Uterus (tissue), 2 donors: ENCODE measurements around the gene DBF4.

Source experiments
- POLR2A ChIP-seq, 2 donors: fragments of 450-650 bp; IDR thresholded peaks; one replicate each; pipeline ENCODE4 v1.6.1; 2016; ENCODE audit warnings: antibody characterized with exemption in 2 of 2, mild to moderate bottlenecking in 1 of 2, moderate library complexity in 1 of 2
- TF ChIP-seq, protein P1 (sequence below), 4 experiments: fragments of 200-600 bp in 2 of 4; fragments of 450-650 bp in 2 of 4; sonication (generic) in 2 of 4; IDR thresholded peaks; one replicate each; pipeline ENCODE4 v1.5.1; 2016 to 2019; ENCODE audit warnings: antibody characterized with exemption in 4 of 4, mild to moderate bottlenecking in 2 of 4, moderate library complexity in 1 of 4

DNA sequence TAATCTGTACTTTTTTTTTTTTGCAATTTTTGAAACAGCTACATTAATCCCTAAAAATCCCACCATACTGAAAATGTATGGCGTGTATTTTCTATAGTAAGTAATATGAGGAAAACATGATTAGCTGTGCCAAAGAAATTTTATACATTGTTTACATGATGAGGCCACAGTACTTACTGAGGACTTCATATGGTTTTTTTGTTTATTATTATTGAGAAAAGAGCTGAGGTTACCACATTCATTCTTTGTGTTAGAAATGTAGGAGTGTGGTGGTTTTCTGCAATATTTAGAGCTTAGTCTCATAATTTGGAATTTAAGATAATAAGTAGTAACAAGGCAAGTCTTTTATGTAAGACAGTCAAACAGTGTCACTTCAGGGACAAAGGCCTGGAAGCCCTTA is 45.2 kb upstream of the DBF4 start:
- TF ChIP-seq, protein P1, sequence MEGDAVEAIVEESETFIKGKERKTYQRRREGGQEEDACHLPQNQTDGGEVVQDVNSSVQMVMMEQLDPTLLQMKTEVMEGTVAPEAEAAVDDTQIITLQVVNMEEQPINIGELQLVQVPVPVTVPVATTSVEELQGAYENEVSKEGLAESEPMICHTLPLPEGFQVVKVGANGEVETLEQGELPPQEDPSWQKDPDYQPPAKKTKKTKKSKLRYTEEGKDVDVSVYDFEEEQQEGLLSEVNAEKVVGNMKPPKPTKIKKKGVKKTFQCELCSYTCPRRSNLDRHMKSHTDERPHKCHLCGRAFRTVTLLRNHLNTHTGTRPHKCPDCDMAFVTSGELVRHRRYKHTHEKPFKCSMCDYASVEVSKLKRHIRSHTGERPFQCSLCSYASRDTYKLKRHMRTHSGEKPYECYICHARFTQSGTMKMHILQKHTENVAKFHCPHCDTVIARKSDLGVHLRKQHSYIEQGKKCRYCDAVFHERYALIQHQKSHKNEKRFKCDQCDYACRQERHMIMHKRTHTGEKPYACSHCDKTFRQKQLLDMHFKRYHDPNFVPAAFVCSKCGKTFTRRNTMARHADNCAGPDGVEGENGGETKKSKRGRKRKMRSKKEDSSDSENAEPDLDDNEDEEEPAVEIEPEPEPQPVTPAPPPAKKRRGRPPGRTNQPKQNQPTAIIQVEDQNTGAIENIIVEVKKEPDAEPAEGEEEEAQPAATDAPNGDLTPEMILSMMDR (IDR thresholded peaks at IDR 0.05), result no peak
- no peak for TF ChIP-seq POLR2A (IDR thresholded peaks at IDR 0.05)
